Measurements from ENCODE around the gene CRACR2A.

CRACR2A gene

DNA sequence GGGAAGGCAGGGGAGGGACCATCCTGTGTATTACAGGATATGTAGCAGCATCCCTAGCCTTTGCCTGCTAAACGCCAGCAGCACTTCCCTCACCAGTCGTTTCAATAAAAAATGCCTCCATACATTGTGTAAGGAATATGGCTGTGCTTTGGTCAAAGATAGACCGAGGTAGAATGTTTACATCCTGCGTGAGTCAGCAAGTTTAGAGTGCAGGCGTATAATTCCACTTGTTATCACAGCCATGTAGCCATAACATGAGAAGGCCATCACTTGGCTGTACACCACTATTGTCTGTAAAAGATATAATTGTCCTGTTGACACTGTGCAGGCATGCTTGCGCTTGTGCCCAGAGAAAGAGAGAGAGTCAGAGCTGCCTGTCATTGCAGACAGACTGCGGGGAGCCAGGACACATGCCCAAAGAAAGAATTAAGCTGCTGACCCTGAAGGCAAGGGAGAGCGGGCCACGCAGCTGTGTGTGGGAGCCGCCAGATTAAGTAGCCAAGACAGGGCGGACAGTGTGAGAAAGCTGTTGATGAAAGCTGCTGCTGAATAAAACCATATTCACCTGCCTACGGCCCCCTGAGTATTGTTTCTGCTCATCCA, 68.4 kb downstream of the CRACR2A start:
- TF ChIP-seq EZH2phosphoT487 (IDR thresholded peaks at IDR 0.05; ENCODE audit: low read depth): no peak
- TF ChIP-seq, protein P1, sequence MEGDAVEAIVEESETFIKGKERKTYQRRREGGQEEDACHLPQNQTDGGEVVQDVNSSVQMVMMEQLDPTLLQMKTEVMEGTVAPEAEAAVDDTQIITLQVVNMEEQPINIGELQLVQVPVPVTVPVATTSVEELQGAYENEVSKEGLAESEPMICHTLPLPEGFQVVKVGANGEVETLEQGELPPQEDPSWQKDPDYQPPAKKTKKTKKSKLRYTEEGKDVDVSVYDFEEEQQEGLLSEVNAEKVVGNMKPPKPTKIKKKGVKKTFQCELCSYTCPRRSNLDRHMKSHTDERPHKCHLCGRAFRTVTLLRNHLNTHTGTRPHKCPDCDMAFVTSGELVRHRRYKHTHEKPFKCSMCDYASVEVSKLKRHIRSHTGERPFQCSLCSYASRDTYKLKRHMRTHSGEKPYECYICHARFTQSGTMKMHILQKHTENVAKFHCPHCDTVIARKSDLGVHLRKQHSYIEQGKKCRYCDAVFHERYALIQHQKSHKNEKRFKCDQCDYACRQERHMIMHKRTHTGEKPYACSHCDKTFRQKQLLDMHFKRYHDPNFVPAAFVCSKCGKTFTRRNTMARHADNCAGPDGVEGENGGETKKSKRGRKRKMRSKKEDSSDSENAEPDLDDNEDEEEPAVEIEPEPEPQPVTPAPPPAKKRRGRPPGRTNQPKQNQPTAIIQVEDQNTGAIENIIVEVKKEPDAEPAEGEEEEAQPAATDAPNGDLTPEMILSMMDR (IDR thresholded peaks at IDR 0.05; ENCODE audit: low read depth, low read length): no peak
- Histone ChIP-seq H3K4me3 (ENCODE audit: low read length) (no peak overlapping the region), H3K79me2 (ENCODE audit: low read length) (no peaks in the 10 kb centered on the region), H3K4me2 (ENCODE audit: low read length) (no peak overlapping the region), H3K36me3 (replicated peaks; ENCODE audit: low read depth, low read length) (peaks cover 2% of the 10 kb centered on the region), H3K27ac (ENCODE audit: low read length) (no peak overlapping the region), H3K4me1 (ENCODE audit: low read length) (no peaks in the 10 kb centered on the region), H4K20me1 (ENCODE audit: insufficient read depth, low read length) (peaks cover 3% of the 10 kb centered on the region; the same call in 1 of the 2 replicates), H2AFZ (ENCODE audit: low read depth, low read length) (no peak overlapping the region), H3K9me3 (ENCODE audit: insufficient read depth, low read length) (no peaks in the 10 kb centered on the region), H3K9ac (ENCODE audit: low read length) (no peak overlapping the region), H3K27me3 (ENCODE audit: low read depth, low read length) (no peaks in the 10 kb centered on the region)

DNA sequence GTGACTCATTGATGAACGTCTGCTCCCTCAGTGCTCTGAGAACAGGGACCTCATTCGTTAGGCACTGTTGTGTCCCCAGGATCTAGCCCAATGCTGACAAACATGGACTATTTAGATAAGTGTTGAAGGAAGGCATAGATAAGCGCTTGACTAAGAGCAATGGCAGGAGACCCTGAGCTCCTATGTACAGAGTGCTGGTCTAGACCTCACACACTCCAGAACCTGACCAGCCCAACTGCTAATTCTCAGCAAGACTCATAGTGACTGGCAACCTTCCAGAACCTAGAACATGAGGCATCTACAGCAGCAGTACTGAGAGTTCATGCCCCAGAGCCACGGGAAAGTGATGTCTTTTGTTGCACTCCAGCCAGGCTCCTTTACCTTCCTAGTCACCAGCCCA, 69.2 kb downstream of the CRACR2A start:
- Histone ChIP-seq H3K27me3 (ENCODE audit: low read depth, low read length) (no peaks in the 10 kb centered on the region), H3K9ac (ENCODE audit: low read length) (no peak overlapping the region), H4K20me1 (ENCODE audit: insufficient read depth, low read length) (peaks cover 3% of the 10 kb centered on the region; the same call in 1 of the 2 replicates), H3K4me3 (ENCODE audit: low read length) (no peak overlapping the region), H3K27ac (ENCODE audit: low read length) (no peak overlapping the region), H3K4me1 (ENCODE audit: low read length) (no peaks in the 10 kb centered on the region), H3K79me2 (ENCODE audit: low read length) (no peaks in the 10 kb centered on the region), H3K9me3 (ENCODE audit: insufficient read depth, low read length) (no peaks in the 10 kb centered on the region), H2AFZ (ENCODE audit: low read depth, low read length) (no peak overlapping the region), H3K4me2 (ENCODE audit: low read length) (no peak overlapping the region), H3K36me3 (replicated peaks; ENCODE audit: low read depth, low read length) (peaks cover 9% of the 10 kb centered on the region)
- TF ChIP-seq EZH2phosphoT487 (IDR thresholded peaks at IDR 0.05; ENCODE audit: low read depth): no peak
- TF ChIP-seq, protein P1 (IDR thresholded peaks at IDR 0.05; ENCODE audit: low read depth, low read length): no peak

DNA sequence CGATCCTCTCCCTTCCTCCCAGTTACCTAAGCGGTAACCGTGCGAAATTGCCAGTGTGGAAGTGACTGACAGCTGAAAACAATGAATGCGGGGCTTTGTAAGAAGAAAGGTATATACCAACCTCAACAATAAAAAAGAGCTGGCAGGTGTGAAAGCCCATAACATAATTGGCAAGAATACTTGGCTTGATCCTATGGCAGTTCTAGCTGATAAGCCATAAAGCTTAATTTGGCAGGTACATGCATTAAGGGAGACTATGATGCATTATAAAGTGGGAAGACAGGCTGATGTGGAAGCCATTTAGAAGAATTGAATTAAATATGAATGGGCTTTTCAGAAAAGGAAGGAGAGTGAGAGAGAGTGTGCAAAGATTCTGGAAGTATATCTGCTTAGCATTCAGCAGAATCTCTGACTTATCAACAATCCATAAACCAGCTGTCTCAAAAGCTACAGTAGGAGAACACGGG, 71.3 kb downstream of the CRACR2A start:
- H3K4me3 ChIP-seq (ENCODE audit: low read length): no peak overlapping the region
- no peak overlapping the region for H3K4me2 ChIP-seq (ENCODE audit: low read length)
- no peaks in the 10 kb centered on the region for H3K4me1 ChIP-seq (ENCODE audit: low read length)
- H3K36me3 ChIP-seq (replicated peaks; ENCODE audit: low read depth, low read length): peaks cover 14% of the 10 kb centered on the region
- H3K9me3 ChIP-seq (ENCODE audit: insufficient read depth, low read length): no peaks in the 10 kb centered on the region
- no peak overlapping the region for H3K27ac ChIP-seq (ENCODE audit: low read length)
- H3K27me3 ChIP-seq (ENCODE audit: low read depth, low read length): no peaks in the 10 kb centered on the region
- H2AFZ ChIP-seq (ENCODE audit: low read depth, low read length): no peak overlapping the region
- TF ChIP-seq EZH2phosphoT487 (IDR thresholded peaks at IDR 0.05; ENCODE audit: low read depth): no peak
- TF ChIP-seq, protein P1 (IDR thresholded peaks at IDR 0.05; ENCODE audit: low read depth, low read length): no peak
- H3K9ac ChIP-seq (ENCODE audit: low read length): no peak overlapping the region
- peaks cover 3% of the 10 kb centered on the region; the same call in 1 of the 2 replicates for H4K20me1 ChIP-seq (ENCODE audit: insufficient read depth, low read length)
- H3K79me2 ChIP-seq (ENCODE audit: low read length): no peaks in the 10 kb centered on the region

DNA sequence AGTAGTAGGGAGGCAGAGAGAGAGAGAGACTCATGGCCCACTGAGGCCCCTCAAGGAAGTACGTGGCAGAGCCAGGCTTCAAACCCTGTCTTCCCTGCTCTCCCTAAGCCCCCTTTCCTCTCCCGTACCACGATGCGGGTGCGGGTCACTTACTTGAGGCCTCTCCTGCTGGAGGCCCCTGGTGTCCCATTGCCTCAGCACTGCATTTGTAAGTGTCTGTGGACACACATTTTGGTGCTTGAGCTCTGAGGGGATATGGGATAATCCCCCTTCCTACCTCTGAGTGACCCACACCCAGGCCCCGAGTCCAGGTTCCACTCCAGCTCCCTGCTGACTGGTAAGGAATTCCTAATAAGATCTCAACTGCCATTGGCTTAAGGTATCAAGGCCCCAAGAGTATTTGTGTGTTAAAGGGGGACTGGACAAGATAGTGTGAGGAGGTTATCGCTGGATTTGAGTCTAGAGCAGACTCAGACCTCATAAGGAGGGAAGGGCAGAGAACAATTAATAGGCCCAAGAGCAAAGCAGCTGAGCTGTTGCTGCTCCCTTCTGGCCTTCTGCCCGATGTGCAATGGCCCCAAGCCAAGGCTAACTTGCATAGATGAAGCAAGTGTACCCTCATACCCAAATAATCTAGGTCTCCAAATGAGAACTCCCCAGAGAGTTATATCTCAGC, 71.9 kb downstream of the CRACR2A start:
- H3K36me3 ChIP-seq (replicated peaks; ENCODE audit: low read depth, low read length): peaks cover 14% of the 10 kb centered on the region
- H3K4me2 ChIP-seq (ENCODE audit: low read length): no peak overlapping the region
- no peaks in the 10 kb centered on the region for H3K27me3 ChIP-seq (ENCODE audit: low read depth, low read length)
- peaks cover 3% of the 10 kb centered on the region; the same call in 1 of the 2 replicates for H4K20me1 ChIP-seq (ENCODE audit: insufficient read depth, low read length)
- H3K9ac ChIP-seq (ENCODE audit: low read length): no peak overlapping the region
- no peak overlapping the region for H2AFZ ChIP-seq (ENCODE audit: low read depth, low read length)
- no peaks in the 10 kb centered on the region for H3K79me2 ChIP-seq (ENCODE audit: low read length)
- no peaks in the 10 kb centered on the region for H3K4me1 ChIP-seq (ENCODE audit: low read length)
- H3K27ac ChIP-seq (ENCODE audit: low read length): no peak overlapping the region
- H3K4me3 ChIP-seq (ENCODE audit: low read length): no peak overlapping the region
- H3K9me3 ChIP-seq (ENCODE audit: insufficient read depth, low read length): no peaks in the 10 kb centered on the region
- TF ChIP-seq EZH2phosphoT487 (IDR thresholded peaks at IDR 0.05; ENCODE audit: low read depth): no peak
- TF ChIP-seq, protein P1 (IDR thresholded peaks at IDR 0.05; ENCODE audit: low read depth, low read length): no peak
